ENCODE data around the gene MTMR3.

MTMR3 gene

GRCh38 chr22:30013201-30013600 lies 130.2 kb downstream of the MTMR3 start:
- H3K27ac ChIP-seq: no peak overlapping the region
- TF ChIP-seq CTCF (conservative IDR thresholded peaks at IDR 0.05): no peak

- H3K27ac ChIP-seq: no peak overlapping the region
- no peak for TF ChIP-seq CTCF (conservative IDR thresholded peaks at IDR 0.05)
Measured at GRCh38 chr22:30014244-30014643, 131.3 kb downstream of the MTMR3 start.

- no peak overlapping the region for H3K27ac ChIP-seq
- TF ChIP-seq CTCF (conservative IDR thresholded peaks at IDR 0.05): no peak
Measured at GRCh38 chr22:30015229-30015797, 132.3 kb downstream of the MTMR3 start.

GRCh38 chr22:30015846-30016245 lies 132.9 kb downstream of the MTMR3 start:
- H3K27ac ChIP-seq: no peak overlapping the region
- no peak for TF ChIP-seq CTCF (conservative IDR thresholded peaks at IDR 0.05)

GRCh38 chr22:30016596-30016995 lies 133.6 kb downstream of the MTMR3 start:
- H3K27ac ChIP-seq: no peak overlapping the region

GRCh38 chr22:30017375-30018223 lies 134.6 kb downstream of the MTMR3 start:
- H3K27ac ChIP-seq: no peak overlapping the region
- TF ChIP-seq CTCF (conservative IDR thresholded peaks at IDR 0.05): no peak

More at GRCh38 chr22:30016596-30016995, 133.6 kb downstream of the MTMR3 start:
- no peak for TF ChIP-seq CTCF (conservative IDR thresholded peaks at IDR 0.05)

- peak overlapping the region; percentile 44; the same call in 1 of the 2 replicates for H3K27ac ChIP-seq
- no peak for TF ChIP-seq CTCF (conservative IDR thresholded peaks at IDR 0.05)
Measured at GRCh38 chr22:30020511-30020910, 137.5 kb downstream of the MTMR3 start.
